ENCODE results near the gene SCAF1.

DNA sequence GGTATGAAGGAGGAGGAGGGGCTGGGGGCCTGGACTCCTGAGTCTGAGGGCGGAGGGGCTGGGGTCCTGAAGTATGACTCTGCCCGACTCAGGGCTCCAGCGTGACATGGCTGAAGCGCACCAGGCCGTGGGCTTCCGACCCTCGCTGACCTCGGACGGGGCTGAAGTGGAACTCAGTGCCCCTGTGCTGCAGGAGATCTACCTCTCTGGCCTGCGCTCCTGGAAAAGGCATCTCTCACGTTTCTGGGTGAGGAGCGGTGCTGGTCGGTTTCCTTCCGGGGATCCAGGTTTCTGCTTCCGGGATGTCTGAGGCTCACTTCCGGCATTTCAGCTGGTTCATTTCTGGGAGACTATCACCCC, 50.1 kb downstream of the SCAF1 start:
- TF ChIP-seq, protein P1, sequence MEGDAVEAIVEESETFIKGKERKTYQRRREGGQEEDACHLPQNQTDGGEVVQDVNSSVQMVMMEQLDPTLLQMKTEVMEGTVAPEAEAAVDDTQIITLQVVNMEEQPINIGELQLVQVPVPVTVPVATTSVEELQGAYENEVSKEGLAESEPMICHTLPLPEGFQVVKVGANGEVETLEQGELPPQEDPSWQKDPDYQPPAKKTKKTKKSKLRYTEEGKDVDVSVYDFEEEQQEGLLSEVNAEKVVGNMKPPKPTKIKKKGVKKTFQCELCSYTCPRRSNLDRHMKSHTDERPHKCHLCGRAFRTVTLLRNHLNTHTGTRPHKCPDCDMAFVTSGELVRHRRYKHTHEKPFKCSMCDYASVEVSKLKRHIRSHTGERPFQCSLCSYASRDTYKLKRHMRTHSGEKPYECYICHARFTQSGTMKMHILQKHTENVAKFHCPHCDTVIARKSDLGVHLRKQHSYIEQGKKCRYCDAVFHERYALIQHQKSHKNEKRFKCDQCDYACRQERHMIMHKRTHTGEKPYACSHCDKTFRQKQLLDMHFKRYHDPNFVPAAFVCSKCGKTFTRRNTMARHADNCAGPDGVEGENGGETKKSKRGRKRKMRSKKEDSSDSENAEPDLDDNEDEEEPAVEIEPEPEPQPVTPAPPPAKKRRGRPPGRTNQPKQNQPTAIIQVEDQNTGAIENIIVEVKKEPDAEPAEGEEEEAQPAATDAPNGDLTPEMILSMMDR (IDR thresholded peaks at IDR 0.05) = no peak
- no peak for TF ChIP-seq POLR2A (IDR thresholded peaks at IDR 0.05)
